PFSK-1 (cell line): ENCODE data around the gene CCSER2.

ENCODE experiments used
- POLR2AphosphoS5 ChIP-seq: IDR thresholded peaks from 2 replicates; pipeline ENCODE4 v1.6.1; 2012; ENCODE audit warnings: low read depth, mild to moderate bottlenecking, control low read depth, low read length, moderate library complexity
- SIN3A ChIP-seq: IDR thresholded peaks from 2 replicates; pipeline ENCODE4 v1.6.1; 2012; ENCODE audit warnings: mild to moderate bottlenecking, low read length, moderate library complexity, borderline replicate concordance; ENCODE audit not compliant: insufficient read depth
- TF ChIP-seq, protein P1 (sequence below), 2 experiments: IDR thresholded peaks; 2 replicates each; pipeline versions ENCODE4 v1.6.1 to v1.8.0; 2011 to 2012; ENCODE audit warnings: low read depth in 2 of 2, low read length in 2 of 2, control low read depth in 1 of 2, inconsistent platforms in 1 of 2, mild to moderate bottlenecking in 1 of 2, moderate library complexity in 1 of 2; ENCODE audit not compliant: insufficient read depth in 1 of 2

DNA sequence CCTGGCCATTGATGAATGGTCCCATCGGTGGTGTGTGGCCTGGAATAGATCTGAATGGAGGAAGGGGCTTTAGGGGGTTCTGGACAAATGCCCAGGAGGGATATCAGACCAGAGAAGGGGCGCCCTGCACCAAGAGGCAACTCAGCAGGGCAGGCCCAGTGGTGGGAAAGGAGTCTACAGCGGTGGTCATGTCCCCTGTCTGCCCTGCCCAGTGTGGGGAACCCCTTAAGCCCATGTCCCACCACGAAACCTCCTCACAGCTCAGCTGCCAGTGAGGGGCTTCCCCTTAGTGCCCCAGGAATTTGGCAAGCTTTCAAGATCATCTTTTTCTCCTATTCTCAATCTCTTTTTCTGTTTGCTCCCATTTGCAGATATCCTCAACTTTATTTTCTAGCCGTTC, 14.1 kb upstream of the CCSER2 start:
- no peak for TF ChIP-seq SIN3A
- TF ChIP-seq, protein P1, sequence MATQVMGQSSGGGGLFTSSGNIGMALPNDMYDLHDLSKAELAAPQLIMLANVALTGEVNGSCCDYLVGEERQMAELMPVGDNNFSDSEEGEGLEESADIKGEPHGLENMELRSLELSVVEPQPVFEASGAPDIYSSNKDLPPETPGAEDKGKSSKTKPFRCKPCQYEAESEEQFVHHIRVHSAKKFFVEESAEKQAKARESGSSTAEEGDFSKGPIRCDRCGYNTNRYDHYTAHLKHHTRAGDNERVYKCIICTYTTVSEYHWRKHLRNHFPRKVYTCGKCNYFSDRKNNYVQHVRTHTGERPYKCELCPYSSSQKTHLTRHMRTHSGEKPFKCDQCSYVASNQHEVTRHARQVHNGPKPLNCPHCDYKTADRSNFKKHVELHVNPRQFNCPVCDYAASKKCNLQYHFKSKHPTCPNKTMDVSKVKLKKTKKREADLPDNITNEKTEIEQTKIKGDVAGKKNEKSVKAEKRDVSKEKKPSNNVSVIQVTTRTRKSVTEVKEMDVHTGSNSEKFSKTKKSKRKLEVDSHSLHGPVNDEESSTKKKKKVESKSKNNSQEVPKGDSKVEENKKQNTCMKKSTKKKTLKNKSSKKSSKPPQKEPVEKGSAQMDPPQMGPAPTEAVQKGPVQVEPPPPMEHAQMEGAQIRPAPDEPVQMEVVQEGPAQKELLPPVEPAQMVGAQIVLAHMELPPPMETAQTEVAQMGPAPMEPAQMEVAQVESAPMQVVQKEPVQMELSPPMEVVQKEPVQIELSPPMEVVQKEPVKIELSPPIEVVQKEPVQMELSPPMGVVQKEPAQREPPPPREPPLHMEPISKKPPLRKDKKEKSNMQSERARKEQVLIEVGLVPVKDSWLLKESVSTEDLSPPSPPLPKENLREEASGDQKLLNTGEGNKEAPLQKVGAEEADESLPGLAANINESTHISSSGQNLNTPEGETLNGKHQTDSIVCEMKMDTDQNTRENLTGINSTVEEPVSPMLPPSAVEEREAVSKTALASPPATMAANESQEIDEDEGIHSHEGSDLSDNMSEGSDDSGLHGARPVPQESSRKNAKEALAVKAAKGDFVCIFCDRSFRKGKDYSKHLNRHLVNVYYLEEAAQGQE (IDR thresholded peaks at IDR 0.05; ENCODE audit: insufficient read depth in 1 of 2, low read depth in 2 of 2, low read length in 2 of 2), result no peak
- TF ChIP-seq POLR2AphosphoS5, result no peak
